ENCODE measurements around the gene UFSP1.

UFSP1 gene

GRCh38 chr7:100894860-100895700 lies 5.6 kb upstream of the UFSP1 start:
- no peak for DNase-seq

- DNase-seq: no peak
Observed at GRCh38 chr7:100893910-100894721, 4.6 kb upstream of the UFSP1 start.

GRCh38 chr7:100893318-100893895 lies 3.9 kb upstream of the UFSP1 start:
- DNase-seq: no peak

- DNase-seq: no peak
Observed at GRCh38 chr7:100892364-100893317, 3.1 kb upstream of the UFSP1 start.

- no peak for DNase-seq
Observed at GRCh38 chr7:100891568-100892247, 2.2 kb upstream of the UFSP1 start.

- DNase-seq: no peak
Observed at GRCh38 chr7:100890653-100891567, 1.4 kb upstream of the UFSP1 start.

GRCh38 chr7:100888291-100888987 lies 1.1 kb downstream of the UFSP1 start:
- no peak for DNase-seq

- DNase-seq: no peak
Observed at GRCh38 chr7:100887516-100888290, 1.8 kb downstream of the UFSP1 start.

- DNase-seq: no peak
Observed at GRCh38 chr7:100886936-100887515, 2.5 kb downstream of the UFSP1 start.

GRCh38 chr7:100886142-100886935 lies 3.2 kb downstream of the UFSP1 start:
- no peak for DNase-seq

- DNase-seq: no peak
Observed at GRCh38 chr7:100885440-100886141, 3.9 kb downstream of the UFSP1 start.

GRCh38 chr7:100884736-100885439 lies 4.6 kb downstream of the UFSP1 start:
- no peak for DNase-seq

- no peak for DNase-seq
Observed at GRCh38 chr7:100882785-100883526, 6.6 kb downstream of the UFSP1 start.

GRCh38 chr7:100882201-100882600 lies 7.3 kb downstream of the UFSP1 start:
- no peak for DNase-seq

- no peak for DNase-seq
Observed at GRCh38 chr7:100881136-100881535, 8.4 kb downstream of the UFSP1 start.

- no peak for DNase-seq
Observed at GRCh38 chr7:100880645-100881044, 8.9 kb downstream of the UFSP1 start.

Measured in NCI-H774 (cell line).